NCI-H2196 (cell line): ENCODE measurements around the gene DNAJB12.
"Not testable (repeated sequence)": the region's sequence is repeated elsewhere in the genome, so short reads cannot be mapped to it uniquely, and the experiment has no call there.

ENCODE experiments used
- DNase-seq: peaks from one replicate; lab custom pipeline; 2025; ENCODE audit not compliant: unreplicated experiment; lab: John Stamatoyannopoulos, UW

DNAJB12 gene

GRCh38 chr10:72353965-72354355 lies 759 bp downstream of the DNAJB12 start:
- DNase-seq = no peak

DNA sequence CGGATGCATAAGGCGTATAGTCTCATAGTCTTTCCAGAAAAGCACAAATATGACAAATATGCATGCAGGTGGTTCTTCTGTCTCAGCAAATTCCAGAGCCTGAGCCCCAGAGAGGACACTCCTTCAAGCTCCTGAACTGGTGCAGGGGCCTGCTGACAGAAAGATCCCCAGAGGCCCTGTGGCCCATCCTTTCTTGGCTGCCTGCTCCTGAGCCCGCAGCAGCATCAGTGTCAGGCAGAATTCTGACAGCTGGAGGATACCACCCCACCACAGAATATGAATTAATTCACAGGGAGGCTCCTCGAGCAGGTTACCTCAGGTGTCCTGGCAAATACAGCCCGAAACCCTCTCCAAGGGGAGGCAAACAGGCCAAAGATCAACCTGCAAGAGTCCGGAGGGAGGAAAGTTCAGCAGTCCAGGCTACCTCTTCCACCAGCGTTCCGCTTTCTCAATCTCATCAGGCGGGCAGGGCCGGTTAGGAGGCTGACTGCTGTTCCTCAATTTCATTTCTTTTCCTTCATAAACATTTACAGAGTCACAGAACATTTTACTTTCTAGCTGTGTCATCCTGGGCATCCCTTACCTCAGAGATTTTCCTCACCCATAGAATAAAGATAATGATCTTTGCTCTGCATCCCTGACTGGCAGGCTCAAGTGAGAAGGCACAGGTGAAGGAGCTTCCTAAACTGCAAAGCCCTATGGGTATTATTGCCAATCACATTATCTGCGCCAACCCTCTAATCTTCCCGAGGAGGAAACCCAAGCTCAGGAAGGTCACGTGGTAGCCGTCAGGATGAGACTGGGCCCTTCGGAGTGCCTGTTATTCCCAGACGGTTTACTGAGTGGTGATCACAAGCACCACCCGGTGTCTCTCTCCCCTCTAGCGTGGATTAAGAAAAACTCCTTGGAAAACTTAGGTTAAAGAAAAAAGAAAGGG lies 1.4 kb downstream of the DNAJB12 start:
- no peak for DNase-seq

DNA sequence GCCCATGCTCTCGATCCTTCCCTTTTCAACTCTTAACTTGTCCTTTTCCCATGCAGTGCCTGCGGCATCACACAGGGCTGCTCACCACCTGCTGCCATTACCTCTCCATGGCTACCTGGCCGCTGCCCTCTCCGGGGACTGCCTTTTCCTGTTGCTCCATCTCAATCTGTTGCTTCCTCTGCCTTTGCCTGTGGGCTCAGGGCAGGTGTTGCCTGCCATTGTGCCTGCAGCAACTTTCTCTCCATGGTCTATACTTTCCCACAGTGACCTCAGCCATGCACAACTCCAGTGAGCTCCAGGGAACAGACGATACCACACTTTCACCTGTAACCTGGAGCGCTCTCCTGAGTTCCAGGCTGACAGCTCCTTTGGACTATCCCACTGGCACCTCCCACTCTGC lies 3.2 kb downstream of the DNAJB12 start:
- DNase-seq = no peak

DNA sequence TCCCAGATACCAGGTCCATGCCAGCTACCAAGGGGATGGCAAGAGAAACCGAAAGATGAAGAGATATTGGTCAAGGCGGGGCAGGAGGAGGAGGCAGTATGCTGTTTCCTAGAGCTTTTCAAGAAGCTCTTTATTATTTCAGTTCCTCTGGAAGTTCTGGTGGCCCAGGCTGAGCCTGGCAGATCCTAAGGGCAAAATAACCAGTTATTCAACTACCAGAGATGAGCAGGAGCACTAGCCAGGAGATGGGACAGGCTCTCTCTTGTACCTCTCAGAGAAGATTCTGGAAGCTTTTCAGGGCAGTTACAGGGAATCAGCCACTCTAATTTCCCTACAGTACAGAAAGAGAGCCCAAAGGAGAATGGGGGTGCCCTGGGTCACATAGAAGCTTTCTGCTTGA lies 5.3 kb downstream of the DNAJB12 start:
- no peak for DNase-seq

DNA sequence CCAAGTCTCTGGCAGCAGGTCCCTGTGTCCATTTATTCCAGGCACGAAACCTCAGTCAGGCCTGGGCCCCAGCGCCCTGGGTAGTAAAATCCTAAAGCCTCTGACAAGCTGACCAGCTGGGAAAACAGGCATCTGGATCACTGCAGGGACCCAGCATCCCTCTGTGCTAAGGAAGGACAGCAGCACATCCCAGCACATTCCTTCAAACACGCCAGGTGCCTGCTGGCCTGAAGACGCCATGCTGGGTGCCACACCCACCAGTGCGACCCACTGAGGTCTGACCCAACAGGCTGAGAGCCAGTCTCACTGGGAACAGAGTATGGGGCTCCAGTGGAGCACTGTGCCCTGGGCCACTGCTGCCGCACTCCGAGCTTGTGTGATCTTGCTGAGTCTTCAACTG lies 6.4 kb downstream of the DNAJB12 start:
- no peak for DNase-seq

DNA sequence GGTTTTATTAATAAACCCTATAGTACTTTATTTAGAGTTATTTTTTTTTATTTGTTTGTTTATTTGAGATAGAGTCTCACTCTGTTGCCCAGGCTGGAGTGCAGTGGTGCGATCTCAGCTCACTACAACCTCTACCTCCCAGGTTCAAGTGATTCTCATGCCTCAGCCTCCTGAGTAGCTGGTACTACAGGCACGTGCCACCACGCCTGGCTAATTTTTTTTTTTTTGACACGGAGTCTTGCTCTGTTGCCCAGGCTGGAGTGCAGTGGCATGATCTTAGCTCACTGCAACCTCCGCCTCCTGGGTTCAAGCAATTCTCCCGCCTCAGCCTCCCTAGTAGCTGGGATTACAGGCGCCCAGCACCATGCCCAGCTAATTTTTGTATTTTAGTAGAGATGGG lies 8.6 kb downstream of the DNAJB12 start:
- not testable (repeated sequence) for DNase-seq

GRCh38 chr10:72344932-72345331 lies 9.8 kb downstream of the DNAJB12 start:
- DNase-seq = no peak

- DNase-seq = no peak
These were observed 11.8 kb downstream of the DNAJB12 start for GRCh38 chr10:72342911-72343310.

DNA sequence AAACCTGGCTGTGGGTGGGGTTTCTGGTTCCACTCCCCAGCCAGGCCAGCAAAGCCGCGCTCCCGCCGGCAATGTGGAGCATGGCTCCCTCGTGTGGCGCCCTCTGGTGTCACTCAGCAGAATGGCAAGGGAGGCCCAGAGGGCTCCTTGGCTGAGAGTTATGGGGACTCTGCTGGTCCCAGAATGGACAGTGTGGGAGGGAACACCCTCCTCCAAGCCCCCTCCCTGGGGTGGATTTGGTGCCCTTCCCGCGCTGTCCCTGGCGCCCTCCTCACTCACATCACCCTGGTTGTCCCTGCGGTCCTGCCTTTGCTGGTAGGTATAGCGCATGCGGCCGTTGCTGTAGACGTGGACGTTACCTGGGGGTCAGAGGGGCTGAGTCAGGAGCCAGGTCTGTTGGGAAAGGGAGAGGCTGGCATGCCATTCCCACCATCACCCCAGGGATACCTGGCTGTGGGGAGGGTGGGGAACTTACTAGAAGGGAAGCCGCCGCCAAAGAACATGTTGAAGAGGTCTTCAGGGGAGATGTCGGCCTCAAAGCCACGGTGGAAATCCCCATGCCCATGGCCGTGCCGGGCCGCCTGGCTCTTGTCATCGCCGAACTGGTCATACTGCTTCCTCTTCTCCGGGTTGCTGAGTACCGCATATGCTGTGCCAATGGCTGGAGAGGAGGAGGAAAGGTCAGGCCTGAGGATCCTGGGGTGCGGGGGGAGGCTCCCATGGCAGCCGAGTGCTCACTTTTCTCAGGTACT lies 14.0 kb downstream of the DNAJB12 start:
- DNase-seq = peak; percentile 8

- no peak for DNase-seq
These were observed 16.5 kb downstream of the DNAJB12 start for GRCh38 chr10:72338180-72338579.

DNA sequence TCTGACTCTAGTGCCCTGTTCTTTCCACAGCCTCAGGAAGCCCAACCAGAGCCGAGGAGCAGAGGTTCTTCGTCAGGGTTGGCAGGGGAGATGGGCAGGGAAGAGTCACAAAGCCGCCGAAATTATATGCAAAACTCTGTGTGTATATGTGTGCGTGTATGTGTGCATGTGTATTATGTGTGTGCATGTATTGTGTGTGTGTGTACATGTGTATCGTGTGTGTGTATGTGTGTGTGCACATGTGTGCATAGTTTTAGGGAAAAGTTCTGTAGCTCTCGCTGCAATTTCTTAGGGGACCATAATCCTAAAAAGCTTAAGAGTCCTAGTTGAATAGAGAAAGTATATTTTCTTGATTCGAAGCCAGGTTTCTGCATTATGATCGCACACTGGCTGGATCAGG lies 17.0 kb downstream of the DNAJB12 start:
- DNase-seq = no peak

- DNase-seq = peak; percentile 68
These were observed 17.6 kb downstream of the DNAJB12 start for GRCh38 chr10:72337039-72337629.

DNA sequence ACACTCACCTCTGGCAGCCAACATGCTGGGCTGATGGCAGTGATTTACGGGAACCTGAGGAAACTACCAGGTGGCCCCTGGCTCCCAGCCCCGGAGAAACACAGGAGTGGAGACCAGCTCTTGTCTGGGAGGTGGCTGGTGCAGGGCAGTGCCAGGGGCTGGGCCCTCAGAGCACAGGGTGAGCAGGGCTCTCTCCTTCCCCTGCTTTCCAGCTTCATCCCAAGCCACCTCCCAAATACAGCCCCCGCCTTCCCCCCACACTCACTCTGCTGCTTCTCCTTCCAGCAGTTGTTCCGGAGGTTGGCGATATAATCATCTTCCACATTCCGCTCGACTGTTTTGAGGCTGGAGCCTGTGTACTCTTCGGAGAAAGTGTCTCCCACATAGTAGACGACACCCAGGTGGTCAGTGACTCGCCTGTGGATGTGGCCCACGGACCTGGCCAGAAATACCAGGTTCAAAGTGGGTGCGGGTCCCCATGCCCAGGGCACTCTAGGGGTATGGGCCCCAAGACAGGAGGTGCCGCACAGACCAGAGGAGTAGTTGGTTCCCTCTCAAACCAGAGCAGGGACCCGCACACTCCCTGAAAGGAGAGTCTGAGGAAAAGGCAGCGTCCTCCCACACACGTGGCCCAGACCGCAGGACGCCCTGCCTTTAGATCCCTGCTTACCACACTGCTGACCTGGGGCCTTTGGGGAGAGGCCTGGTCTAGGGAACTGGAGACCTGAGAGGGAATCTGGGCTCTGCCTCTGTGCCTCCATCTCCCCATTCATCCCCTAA lies 18.3 kb downstream of the DNAJB12 start:
- no peak for DNase-seq

DNA sequence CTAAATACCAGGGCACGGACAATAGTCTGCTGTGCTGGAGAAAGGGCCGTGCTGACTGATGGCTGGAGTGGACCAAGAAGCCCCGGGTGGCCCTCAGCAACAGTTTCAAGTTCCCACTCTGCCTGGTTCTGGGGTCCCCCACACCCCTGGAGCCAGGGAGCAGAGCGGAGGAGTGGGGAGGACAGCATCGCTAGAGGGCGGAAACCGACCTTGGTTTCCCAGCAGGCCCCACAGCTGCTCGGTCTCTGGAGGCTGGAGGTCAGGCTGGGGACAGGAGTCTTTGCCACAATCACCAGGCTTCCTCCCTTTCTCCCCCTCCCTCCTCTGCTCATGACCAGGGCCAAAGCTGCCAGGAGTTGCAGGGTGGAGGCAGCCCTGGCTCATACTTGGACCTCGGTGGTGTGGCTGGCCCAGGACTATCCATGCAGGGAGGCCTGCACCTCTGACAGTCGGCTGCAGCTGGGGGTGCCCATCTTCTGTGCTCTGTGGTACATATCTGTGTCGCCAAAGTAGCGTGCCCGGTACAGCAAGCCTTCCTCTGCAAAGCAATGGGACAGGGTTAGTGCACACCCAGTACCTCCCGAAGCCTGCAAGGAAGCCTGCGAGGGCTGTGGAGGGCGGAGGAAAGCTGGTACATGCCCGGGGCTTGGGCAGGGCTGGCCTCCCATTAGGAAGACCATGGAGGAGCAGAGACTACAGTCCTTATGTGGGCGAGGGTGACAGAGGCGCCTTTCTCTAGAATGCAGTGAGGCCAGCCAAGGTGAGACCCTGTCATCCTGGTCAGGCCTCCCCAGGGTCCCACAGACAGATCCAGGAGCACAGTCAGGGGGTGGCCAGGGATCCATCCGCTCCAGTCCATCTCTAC lies 19.1 kb downstream of the DNAJB12 start:
- DNase-seq = no peak

- DNase-seq = no peak
These were observed 19.8 kb downstream of the DNAJB12 start for GRCh38 chr10:72334825-72335393.

GRCh38 chr10:72334196-72334824 lies 20.4 kb downstream of the DNAJB12 start:
- DNase-seq = peak; percentile 78

DNA sequence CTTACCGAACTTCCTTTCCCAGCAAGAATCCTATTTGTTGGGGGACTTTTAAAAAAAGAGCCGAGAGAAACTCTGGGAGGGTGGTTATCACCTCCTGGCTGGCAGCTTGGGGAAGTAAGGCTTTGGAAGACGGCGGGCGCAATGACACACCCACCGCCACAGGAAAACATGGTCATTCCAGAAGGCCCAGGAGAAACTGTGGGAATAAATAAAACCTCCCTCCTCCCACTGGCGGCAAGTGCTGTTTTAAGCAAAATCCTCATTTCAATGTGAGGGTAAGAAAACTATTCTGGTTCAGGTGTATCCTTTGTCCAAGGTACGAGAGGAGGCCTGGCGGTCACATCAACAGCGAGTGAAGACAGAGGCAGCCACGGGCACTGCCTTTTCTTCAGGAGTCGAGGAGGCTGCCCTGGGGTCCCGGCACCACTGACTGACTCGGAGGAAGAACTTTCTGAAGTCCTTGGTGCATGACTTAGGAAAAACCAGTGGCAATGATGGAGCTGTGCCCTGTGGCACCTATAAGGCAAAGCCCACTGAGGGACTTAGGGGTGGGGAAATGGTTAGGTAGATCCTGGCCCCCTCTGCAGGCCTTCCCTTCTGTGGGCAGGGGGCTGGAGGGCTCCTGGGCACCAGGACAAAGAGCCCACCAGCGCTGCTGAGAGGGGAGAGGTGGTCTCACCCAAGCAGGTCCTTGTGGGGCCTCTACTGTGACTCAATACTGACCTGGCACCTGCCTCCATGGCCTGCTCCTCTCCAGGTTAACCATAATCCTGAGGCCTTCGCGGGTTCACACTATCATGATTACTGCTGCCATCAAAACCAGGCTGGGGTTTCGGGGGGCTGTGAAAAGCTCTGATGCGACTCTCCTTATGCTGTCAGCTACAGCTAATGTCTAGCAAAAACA lies 21.4 kb downstream of the DNAJB12 start:
- DNase-seq = no peak

GRCh38 chr10:72332423-72333111 lies 22.2 kb downstream of the DNAJB12 start:
- DNase-seq = no peak
